NT2/D1 (cell line): ENCODE results near the gene TMEM240.

Experiments used
- SUZ12 ChIP-seq: IDR thresholded peaks from 2 replicates; pipeline ENCODE4 v1.6.1; 2011; ENCODE audit not compliant: insufficient read length, insufficient read depth; ENCODE audit errors: extremely low read depth
- YY1 ChIP-seq: IDR thresholded peaks from 2 replicates; pipeline ENCODE4 v1.6.1; 2011; ENCODE audit not compliant: insufficient read length, insufficient read depth
- ZNF274 ChIP-seq: IDR thresholded peaks from 2 replicates; pipeline ENCODE4 v1.6.1; 2011; ENCODE audit warnings: mild to moderate bottlenecking, low read depth, low read length

GRCh38 chr1:1528301-1529267, 11.8 kb downstream of the TMEM240 start:
- TF ChIP-seq YY1: no peak
- TF ChIP-seq ZNF274: no peak
- no peak for TF ChIP-seq SUZ12
